ENCODE results near the gene COA7.
A peak's percentile ranks its signal among the peaks of the same experiment; 100 is the strongest.
"Not testable (repeated sequence)": the region's sequence is repeated elsewhere in the genome, so short reads cannot be mapped to it uniquely, and the experiment has no call there.

The COA7 gene

DNA sequence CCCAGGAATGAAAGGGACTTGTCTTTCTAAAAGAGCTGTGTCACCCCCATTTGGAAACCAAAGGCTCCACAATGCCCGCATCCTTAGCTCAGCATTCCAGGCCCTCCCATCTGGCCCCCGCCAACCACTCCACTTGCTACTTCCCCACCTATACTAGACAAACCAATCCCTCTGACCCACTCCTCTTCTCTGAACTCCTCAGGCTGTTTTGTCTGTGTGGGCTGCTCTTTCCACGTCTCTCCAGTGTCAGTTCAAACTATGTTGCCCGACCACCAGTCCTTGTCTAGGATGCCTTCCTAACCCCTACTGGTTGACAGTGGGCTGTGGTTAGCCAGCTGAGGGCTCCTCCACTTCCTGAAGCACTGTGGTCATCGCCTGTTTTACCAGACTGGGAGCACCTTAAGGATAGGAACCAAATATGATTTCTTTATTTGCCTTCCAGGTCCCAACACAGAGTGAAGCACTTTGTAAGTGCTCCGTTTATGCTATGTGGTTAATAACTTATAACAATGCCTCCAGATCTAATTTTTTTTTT, 8.1 kb upstream of the COA7 start:
- no peak for DNase-seq (ENCODE audit: low read depth, low spot score)

DNA sequence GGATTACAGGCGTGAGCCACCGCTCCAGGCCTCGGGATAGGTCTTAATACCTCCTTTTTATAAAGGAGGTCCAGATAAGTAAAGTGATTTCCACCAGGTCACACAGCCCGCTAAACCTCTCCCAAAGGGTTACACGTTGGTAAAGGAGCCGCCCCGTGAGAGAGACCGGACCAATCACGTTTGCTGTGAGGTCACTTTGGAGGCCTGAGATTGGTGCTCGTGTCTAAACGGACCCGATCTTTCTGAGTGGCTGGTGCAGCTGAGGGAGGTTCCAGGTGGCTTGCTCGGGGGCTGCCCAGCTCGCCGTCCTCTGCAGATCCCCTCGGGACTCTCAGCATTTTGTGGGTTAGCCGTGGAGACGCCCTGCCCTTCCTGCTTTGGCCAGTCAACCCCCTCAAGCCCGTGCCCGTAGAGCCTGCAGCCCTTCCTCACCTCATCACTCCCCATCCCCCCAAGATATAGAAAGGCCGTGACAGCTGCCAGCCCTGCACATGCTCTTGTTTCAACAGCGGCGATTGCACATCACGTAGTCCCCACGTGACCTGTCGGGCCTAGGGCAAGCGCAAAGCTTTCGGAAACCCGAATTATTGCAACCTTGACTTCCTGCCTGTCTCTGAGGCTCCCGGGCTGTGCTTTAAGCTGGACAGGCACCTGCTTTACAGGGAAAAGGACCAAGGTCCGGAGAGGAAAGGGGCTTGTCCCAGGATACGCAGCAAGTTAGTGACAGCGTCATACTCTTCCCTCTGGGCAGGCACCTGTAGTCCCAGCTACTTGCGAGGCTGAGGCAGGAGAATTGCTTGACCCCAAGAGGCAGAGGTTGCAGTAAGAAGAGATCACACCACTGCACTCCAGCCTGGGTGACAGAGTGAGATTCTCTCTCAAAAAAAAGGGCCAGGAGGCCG, 5.0 kb upstream of the COA7 start:
- peak; percentile 69 for DNase-seq (ENCODE audit: low read depth, low spot score)

DNA sequence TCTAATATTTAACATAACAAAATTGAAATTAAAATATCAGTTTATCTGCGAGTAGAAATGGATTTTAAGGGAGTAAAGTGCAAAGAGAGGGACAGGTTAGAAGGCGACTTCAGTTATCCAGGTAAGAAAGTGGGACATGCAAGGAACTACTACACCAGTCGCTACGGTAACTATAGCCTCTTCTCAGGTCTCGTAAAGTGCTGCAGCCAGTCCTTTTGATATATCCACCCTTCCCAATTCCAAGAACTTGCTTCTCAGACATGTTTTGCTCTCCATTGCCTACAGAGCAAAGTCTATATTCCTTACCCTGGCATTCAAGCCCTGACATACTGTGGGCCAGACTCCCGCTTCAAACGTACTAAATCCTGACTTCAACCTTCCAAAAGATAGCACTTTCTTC, 2.5 kb downstream of the COA7 start:
- DNase-seq (ENCODE audit: low read depth, low spot score), result no peak

DNA sequence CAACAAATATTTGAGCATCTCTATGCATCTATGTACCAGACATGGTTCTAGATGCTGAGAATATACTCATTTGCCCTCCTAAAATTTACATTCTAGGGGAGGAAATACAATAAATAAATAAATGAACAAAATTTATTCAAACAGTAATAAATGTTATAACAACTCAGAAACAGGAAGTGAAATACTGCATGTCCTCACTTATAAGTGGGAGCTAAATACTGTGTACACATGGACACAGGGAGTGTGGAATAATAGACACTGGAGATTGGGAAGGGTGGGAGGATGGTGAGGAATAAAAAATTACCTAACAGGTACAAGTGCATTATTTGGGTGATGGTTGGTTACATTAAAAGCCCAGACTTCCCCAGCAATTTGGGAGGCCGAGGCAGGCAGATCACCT, 4.3 kb downstream of the COA7 start:
- no peak for DNase-seq (ENCODE audit: low read depth, low spot score)

DNA sequence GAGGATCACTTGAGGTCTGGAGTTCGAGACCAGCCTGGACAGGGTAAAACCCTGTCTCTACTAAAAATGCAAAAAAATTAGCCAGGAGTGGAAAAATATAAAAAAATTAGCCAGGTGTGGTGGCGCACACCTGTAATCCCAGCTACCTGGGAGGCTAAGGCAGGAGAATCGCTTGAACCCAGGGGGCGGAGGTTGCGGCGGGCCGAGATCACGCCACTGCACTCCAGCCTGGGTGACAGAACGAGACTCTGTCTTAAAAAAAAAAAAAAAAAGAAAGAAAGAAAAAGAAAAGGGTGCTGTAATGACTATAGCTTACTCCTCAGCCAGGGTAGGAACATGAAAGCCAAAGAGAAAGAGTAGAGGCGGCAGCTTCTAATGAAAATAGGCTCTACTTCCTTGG, 4.8 kb downstream of the COA7 start:
- DNase-seq (ENCODE audit: low read depth, low spot score), result not testable (repeated sequence)

DNA sequence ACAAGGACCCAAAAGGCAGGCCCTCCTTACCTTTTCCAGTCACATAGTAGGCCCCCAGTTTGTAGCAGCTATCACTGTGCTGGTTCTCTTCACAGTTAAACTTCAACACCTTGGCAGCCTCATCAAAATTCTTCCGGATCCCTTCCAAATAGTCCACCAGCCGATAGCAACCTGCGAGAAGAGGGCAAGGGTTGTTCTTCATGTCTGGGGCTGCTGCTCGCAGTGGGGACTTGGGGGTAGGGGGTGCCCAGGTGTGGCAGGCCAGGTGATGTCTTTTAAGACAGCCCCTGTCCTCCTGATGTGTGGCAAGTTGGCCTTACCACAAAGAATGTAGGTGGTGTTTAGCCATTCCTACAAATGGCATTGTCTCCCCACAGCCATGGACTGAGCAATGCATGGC, 5.5 kb downstream of the COA7 start:
- no peak for DNase-seq (ENCODE audit: low read depth, low spot score)

DNA sequence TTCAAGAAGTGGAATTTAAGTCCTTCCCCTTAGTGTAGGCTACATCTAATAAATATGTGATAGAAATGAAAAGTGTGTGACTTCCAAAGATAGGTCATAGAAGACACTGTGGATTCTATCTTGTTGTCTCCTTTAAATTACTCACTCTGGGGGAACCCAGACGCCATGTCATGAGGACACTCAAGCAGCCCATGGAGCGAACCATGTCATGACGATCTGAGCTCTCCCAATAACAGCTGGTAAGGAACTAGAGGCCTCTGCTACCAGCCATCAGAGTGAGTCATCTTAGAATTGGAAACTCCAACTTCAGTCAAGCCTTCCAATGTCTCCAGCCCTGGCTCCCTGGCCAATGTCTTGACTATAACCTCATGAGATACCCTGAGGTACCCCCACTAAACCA, 6.3 kb downstream of the COA7 start:
- DNase-seq (ENCODE audit: low read depth, low spot score), result no peak

DNA sequence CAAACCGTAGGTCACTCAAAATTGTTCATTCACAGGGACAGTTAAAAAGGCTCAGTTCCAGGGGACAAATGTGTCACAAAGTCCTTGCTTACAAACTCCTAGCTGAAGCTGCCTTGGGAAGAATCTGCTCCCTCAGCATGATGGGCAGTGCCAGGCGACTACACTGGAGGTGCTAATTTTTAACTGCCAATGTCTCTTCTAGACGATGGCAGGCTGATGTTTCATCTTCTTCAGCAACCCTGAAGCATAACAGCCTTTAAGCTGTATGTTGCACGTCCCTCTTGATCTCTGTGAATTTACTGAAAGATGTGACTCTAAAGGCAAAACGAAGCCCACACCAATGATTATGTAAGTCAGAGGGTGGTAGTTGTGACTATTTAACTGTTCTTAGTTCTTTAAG, 11.3 kb downstream of the COA7 start:
- no peak for DNase-seq (ENCODE audit: low read depth, low spot score)

DNA sequence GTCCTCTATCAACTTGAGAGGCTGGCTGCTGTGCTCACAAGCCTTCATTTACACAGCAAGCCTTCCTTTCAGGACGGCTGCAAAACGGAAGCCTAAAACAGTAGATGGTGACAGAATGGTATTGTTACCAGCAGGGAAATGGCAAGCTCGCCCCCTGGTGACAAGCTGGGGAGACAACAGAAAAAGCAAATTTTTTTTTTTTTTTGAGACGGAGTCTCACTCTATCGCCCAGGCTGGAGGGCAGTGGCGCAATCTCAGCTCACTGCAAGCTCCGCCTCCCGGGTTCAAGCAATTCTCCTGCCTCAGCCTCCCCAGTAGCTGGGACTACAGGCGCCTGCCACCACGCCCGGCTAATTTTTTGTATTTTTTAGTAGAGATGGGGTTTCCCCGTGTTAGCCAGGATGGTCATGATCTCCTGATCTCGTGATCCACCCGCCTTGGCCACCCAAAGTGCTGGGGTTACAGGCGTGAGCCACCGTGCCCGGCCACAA, 11.8 kb downstream of the COA7 start:
- DNase-seq (ENCODE audit: low read depth, low spot score), result peak; percentile 57

DNA sequence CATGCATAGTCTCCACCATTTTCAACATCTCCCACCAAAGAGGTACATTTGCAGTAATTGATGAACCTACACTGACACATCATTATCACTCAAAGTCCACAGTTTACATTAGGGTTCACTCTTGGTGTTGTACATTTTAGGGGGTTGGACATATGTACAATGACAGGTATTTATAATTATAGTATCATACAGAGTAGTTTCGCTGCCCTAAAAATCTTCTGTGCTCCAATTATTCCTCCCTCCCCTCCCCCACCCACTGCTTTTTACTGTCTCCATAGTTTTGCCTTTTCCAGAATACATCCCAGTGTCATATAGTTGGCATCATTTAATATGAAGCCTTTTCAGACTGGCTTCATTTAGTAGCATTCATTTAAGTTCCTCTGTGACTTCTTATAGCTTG, 13.6 kb downstream of the COA7 start:
- DNase-seq (ENCODE audit: low read depth, low spot score), result no peak

DNA sequence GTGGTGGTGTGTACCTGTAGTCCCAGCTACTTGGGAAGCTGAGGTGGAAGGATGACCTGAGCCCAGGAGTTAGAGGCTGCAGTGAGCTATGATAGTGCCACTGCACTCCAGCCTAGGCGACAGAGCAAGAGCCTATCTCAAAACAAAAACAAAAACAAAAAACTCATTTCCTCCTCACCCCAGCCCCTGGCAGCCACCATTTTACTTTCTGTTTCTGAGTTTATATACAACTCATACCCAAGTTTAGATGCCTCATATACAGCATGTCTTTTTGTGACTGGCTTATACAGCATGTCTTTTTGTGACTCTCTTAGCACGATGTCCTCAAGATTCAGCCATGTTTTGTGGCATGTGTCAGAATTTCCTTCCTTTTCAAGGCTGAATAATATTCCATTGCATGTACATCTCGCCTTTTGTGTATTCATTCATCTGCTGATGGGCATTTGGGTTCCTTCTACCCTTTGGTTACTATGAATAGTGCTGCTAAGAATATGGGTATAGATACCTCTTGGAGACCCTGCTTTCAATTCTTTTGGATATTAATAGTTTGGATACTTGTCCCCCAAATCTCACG, 14.7 kb downstream of the COA7 start:
- no peak for DNase-seq (ENCODE audit: low read depth, low spot score)

DNA sequence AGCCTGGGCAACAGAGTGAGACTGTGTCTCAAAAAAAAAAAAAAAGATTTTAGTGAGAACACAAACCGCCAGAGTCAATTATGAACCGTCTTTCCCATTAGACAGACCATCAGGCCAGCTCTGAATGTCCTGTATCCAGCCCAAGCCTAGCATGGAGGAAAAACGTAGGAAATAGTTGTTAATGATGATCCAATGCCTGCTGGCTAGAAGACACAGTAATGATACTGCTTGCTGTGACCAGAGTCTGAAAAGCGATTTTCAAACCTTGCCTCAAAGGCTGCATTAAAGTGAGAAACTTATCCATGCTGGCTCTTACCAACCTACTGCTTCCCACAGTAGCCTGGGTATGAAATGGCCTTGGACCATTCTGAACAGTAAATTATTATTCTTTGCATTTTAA, 17.0 kb downstream of the COA7 start:
- DNase-seq (ENCODE audit: low read depth, low spot score), result no peak

DNA sequence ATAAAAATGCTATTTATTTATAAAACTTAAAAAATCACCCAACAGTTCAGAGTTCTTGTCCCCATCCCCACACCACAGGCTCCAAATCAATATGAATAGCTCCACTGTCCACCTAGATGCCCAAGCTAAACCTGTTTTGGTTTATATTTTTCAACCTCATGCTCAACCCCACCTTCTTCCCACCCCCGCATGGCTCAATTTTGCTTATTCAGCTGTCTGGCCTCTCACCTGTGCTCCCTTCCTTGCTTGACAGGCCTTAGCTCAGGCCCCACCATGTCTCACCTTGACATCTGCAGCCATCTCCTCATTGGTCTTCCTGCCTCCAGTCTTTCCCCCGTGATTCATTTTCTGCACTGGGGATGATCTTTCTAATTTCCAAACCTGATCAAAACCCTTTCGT, 17.8 kb downstream of the COA7 start:
- DNase-seq (ENCODE audit: low read depth, low spot score), result no peak

DNA sequence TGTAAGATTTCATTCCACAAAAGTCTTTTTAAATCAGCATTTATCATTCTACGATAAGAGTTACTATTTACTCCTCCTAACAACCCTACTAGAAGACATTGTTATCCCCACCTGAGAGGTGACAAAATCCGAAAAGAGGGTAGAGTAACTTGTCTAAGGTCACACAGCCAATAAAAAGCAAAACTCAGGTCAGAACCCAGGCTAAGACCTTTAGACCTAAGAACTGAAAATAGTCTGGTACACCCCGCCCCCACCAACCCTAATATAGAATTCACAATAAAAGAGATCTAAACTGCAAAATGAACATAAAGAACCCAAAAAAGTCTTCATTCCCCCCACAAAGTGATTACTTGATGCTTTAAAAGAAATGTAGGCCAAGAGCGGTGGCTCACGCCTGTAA, 18.6 kb downstream of the COA7 start:
- DNase-seq (ENCODE audit: low read depth, low spot score), result no peak

DNA sequence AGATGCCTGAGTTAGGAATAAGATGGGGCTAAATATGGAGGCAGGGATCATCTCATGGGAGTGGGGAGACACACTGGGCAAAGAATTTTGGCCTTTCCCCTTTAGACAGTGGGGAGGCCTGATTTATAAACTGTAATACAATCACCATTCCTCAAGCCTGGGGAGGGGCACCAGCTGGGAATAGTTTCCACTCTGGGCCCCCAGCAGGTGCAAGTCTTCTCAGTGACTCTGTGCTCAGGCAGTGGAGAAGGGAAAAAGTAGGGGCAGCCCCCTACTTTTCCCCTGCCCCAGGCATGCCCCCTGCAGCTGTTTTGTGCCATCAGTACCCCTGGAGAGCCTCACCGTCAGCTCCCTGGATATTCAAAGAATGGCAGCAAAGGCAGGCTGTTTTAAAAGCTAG, 19.1 kb downstream of the COA7 start:
- no peak for DNase-seq (ENCODE audit: low read depth, low spot score)

DNA sequence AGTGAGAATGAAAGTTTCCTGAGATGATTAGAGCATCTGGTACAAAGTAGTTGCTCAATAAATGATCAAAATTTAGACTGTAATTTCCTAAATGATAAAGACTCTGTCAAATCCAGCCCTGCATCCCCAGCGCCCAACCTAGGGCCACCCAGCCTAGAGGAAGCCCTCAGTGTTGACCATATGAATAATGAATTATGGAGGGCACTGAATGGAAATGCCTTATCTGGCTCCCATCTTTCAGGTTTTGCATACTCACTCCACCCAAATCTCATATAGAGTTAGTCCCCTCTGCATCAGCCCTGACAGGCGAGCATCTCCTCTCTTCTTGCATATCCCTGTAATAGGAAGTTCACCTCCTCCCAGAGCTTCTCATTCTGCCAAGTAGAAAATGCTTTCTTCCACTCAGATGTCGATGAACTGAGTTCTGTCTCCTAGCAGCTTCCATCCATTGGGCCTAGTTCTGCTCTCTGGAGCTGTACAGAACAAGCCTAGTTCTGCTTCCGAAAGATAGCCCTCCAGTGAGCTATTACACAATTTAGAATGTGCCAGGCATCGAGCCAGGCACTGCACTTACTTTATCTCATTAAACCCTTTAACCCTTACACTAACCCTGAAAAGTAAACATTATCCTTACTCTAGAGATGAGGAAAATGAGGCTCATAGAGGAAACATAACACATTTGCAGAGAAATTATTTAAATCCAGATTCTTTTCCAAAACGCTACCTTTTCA, 20.9 kb downstream of the COA7 start:
- no peak for DNase-seq (ENCODE audit: low read depth, low spot score)

DNA sequence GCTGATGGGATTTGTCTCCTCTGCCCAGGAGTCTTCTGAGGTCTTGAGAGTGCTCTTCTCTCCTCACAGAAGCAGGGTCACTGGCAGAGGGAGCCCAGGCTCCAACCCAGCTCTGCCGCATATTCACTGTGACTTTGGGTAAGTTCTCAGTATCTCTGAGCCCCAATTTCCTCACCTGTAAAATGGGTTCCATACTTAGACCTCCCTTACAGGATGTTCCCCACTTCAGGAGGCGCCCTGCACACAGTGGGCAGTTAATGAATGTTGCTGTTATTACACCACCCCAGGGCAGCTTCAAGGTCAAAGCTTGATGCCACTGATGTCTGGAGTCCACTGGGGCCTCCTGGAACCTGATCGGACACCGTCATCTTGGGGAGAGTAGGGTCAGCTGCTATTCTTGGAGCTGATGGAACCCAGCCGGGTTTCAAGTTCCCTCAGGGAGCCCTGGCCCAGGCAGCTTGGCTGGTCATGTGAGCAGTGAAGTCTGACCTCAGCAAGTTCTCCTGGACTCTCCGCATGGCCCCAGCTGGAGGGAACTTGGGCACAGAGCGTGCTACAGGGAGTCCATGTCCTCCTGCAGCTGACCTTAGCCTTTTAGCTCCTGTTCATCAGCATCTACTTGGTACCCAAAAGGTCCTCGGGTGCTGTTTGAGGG, 21.8 kb downstream of the COA7 start:
- no peak for DNase-seq (ENCODE audit: low read depth, low spot score)

DNA sequence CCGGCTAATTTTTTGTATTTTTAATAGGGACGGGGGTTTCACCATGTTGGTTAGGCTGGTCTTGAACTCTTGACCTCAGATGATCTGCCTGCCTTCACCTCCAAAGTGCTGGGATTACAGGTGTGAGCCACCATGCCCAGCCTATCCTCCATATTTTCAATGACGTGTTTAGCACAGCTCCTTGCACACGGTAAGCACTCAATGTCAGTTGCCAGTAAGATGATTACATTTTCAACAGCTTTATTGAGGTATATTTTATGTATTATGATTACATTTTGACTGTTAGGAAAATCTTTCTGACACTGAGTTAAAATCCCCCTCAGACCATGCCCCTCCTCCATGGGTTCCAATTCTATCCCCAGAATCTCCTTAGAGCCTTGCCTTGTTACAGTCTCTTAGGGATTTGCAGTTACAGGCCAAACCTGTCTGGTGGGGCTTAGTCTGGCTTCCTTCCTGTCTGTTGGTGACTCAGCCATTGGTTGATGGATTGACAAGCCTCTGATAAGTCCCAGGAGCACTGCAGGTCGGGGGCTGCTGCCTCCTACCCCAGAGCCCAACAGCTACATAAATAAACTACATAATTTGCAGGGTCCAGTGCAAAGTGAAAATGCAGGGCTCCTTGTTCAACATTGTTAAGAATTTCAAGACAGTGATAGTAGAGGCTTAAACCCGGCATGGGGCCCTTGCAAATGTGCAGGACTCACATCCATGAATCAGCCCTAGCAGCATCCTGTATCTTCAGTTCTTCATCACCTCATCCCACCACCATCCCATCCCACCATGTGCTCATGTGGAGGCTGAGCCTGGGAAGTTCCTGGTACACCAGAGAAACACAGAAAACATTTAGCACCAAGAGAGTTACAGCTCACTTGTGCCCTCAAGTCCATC, 23.4 kb downstream of the COA7 start:
- no peak for DNase-seq (ENCODE audit: low read depth, low spot score)

DNA sequence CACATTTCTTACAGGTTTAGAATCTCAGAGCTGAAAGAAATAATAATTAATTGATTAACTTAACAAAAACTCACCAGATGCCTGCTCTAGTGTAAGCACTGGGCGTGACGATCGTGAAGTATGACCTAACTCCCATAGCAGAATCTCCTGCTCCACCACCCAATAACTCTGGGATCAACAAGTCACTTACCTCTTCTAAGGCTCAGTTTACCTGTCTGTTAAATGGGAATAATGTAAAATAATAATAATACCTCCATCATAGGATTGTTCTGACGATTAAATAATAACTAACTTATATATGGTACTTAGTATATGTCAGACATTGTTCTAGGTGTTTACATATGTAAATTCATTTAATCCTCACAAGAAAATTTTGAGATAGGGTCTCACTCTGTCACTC, 24.6 kb downstream of the COA7 start:
- no peak for DNase-seq (ENCODE audit: low read depth, low spot score)

DNA sequence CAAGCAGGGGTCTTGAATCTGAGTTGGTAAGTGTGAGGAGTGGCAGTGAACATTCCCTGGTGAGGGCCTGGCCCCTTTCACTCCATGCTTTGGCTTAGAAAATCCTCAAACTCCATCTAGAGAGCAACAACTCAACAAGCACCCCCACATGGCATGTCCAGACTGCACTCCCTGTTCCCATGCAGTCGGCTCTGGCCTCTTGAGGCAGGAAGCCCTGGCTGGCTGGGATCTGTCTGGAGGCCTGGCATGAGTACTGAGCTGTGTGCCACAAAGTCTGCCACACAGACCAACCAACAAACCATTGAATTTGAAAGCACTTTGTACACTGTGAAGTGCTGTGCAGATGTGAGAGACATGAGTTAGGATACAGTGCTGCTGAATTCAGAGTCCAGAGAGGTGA, 25.2 kb downstream of the COA7 start:
- DNase-seq (ENCODE audit: low read depth, low spot score), result no peak

DNA sequence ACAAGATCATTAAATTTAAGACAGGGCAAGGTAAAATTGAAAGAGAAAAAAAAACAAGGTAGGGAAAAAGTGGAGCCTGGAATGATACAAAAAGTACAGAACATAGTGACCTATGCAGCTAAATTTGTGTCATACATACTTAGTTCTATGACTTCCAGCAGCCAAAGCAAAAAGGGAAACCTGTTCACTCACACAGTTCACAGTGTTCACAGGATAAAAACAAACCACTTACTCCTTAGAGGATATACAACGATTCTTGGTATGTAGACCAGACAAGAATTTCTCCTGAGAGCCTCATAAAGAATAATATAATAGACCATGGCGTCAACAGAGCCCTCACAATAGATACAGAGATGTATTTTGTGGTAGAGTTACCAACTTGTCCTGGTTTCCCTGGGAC, 27.5 kb downstream of the COA7 start:
- DNase-seq (ENCODE audit: low read depth, low spot score), result no peak
